ENCODE data around the gene EXOC3L4.

DNA sequence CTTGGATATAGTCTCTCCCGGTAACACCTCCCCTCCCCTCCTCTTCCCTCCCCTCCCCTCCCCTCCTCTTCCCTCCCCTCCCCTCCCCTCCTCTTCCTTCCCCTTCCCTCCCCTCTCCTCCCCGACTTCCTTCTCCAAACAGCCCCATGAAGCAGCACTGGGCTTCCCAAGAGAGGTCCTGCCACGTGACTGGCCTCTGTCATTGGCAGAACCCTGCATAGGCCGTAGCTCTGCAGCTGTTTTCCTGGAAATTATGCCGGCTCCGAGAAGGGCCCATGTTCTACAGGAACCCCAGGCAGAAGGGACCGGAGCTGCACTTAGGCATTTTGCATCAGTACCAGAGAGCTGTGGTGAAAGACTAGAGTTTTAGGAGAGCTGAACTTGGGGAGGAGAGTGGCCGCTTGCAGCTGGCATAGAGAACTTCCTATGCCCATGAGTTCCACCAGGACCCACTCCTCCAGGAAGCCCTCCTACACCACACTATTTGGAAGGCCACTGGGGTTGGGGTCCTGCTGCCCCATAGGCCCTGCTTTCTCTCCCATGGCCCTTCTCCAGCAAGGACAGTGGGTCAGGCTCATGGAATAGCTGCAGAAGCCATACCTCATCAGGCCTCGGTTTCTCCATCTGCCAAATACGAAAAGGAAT is 23.6 kb downstream of the EXOC3L4 start:
- TF ChIP-seq, protein P1, sequence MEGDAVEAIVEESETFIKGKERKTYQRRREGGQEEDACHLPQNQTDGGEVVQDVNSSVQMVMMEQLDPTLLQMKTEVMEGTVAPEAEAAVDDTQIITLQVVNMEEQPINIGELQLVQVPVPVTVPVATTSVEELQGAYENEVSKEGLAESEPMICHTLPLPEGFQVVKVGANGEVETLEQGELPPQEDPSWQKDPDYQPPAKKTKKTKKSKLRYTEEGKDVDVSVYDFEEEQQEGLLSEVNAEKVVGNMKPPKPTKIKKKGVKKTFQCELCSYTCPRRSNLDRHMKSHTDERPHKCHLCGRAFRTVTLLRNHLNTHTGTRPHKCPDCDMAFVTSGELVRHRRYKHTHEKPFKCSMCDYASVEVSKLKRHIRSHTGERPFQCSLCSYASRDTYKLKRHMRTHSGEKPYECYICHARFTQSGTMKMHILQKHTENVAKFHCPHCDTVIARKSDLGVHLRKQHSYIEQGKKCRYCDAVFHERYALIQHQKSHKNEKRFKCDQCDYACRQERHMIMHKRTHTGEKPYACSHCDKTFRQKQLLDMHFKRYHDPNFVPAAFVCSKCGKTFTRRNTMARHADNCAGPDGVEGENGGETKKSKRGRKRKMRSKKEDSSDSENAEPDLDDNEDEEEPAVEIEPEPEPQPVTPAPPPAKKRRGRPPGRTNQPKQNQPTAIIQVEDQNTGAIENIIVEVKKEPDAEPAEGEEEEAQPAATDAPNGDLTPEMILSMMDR (IDR thresholded peaks at IDR 0.05): no peak
- TF ChIP-seq POLR2A (IDR thresholded peaks at IDR 0.05; ENCODE audit: low read length) (no peak), MYC (IDR thresholded peaks at IDR 0.05; ENCODE audit: borderline replicate concordance, low read length) (no peak), SMC3 (IDR thresholded peaks at IDR 0.05) (no peak)
- TF ChIP-seq, protein P2, sequence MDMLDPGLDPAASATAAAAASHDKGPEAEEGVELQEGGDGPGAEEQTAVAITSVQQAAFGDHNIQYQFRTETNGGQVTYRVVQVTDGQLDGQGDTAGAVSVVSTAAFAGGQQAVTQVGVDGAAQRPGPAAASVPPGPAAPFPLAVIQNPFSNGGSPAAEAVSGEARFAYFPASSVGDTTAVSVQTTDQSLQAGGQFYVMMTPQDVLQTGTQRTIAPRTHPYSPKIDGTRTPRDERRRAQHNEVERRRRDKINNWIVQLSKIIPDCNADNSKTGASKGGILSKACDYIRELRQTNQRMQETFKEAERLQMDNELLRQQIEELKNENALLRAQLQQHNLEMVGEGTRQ (IDR thresholded peaks at IDR 0.05): no peak
